Effector memory CD4-positive, alpha-beta T cell (primary cell): ENCODE results near the gene TMEM107.
A peak's percentile ranks its signal among the peaks of the same experiment; 100 is the strongest.

Experiments
- DNase-seq, 3 donors: peaks; one replicate each; pipeline ENCODE4 v3.0.0-alpha.2; 2020
- H3K27ac ChIP-seq: 2 replicates; pipeline ENCODE4 v1.7.0; 2013; ENCODE audit warnings: mild to moderate bottlenecking, low read length, moderate library complexity; ENCODE audit not compliant: insufficient read depth, poor library complexity, severe bottlenecking
- H3K27me3 ChIP-seq: replicated peaks from 2 replicates; pipeline ENCODE4 v1.7.0; 2013; ENCODE audit warnings: mild to moderate bottlenecking, low read length; ENCODE audit not compliant: insufficient read depth, control insufficient read depth, poor library complexity, severe bottlenecking
- H3K36me3 ChIP-seq: 2 replicates; pipeline ENCODE4 v1.7.0; 2013; ENCODE audit warnings: mild to moderate bottlenecking, low read length, moderate library complexity; ENCODE audit not compliant: control insufficient read depth, insufficient read depth
- H3K4me1 ChIP-seq: 2 replicates; pipeline ENCODE4 v1.7.0; 2013; ENCODE audit warnings: low read length, mild to moderate bottlenecking; ENCODE audit not compliant: control insufficient read depth, insufficient read depth, poor library complexity, severe bottlenecking
- H3K4me3 ChIP-seq: 2 replicates; pipeline ENCODE4 v1.7.0; 2013; ENCODE audit warnings: low read length, low read depth, mild to moderate bottlenecking; ENCODE audit not compliant: insufficient read depth, poor library complexity, severe bottlenecking
- H3K9me3 ChIP-seq: 2 replicates; pipeline ENCODE4 v1.7.0; 2013; ENCODE audit warnings: mild to moderate bottlenecking, low read length, moderate library complexity; ENCODE audit not compliant: control insufficient read depth

TMEM107 gene

GRCh38 chr17:8142887-8143580, 33.1 kb downstream of the TMEM107 start:
- Histone ChIP-seq H3K4me1 (peaks cover 6% of the 10 kb centered on the region), H3K4me3 (no peak overlapping the region), H3K27ac (no peak overlapping the region), H3K9me3 (no peaks in the 10 kb centered on the region), H3K36me3 (peaks cover 68% of the 10 kb centered on the region), H3K27me3 (no peaks in the 10 kb centered on the region)
- DNase-seq = no peak

GRCh38 chr17:8142158-8142886, 33.9 kb downstream of the TMEM107 start:
- H3K4me1 ChIP-seq = peaks cover 7% of the 10 kb centered on the region
- DNase-seq = no peak
- H3K4me3 ChIP-seq = no peak overlapping the region
- H3K9me3 ChIP-seq = no peaks in the 10 kb centered on the region
- no peak overlapping the region for H3K27ac ChIP-seq
- peaks cover 61% of the 10 kb centered on the region for H3K36me3 ChIP-seq
- H3K27me3 ChIP-seq = no peaks in the 10 kb centered on the region

- H3K36me3 ChIP-seq = peaks cover 55% of the 10 kb centered on the region
- H3K9me3 ChIP-seq = no peaks in the 10 kb centered on the region
- no peaks in the 10 kb centered on the region for H3K27me3 ChIP-seq
- no peak for DNase-seq
- peaks cover 7% of the 10 kb centered on the region for H3K4me1 ChIP-seq
- no peak overlapping the region for H3K4me3 ChIP-seq
- H3K27ac ChIP-seq = no peak overlapping the region
Observed at GRCh38 chr17:8141741-8142140, 34.4 kb downstream of the TMEM107 start.

- no peak for DNase-seq
- no peaks in the 10 kb centered on the region for H3K27me3 ChIP-seq
- H3K36me3 ChIP-seq = peaks cover 48% of the 10 kb centered on the region
- H3K9me3 ChIP-seq = no peaks in the 10 kb centered on the region
- no peak overlapping the region for H3K4me3 ChIP-seq
- H3K4me1 ChIP-seq = peaks cover 7% of the 10 kb centered on the region
- no peak overlapping the region for H3K27ac ChIP-seq
Observed at GRCh38 chr17:8141045-8141444, 35.1 kb downstream of the TMEM107 start.

GRCh38 chr17:8140065-8141029, 35.8 kb downstream of the TMEM107 start:
- DNase-seq = no peak
- Histone ChIP-seq H3K27ac (no peak overlapping the region), H3K9me3 (no peaks in the 10 kb centered on the region), H3K4me1 (peaks cover 7% of the 10 kb centered on the region), H3K4me3 (no peak overlapping the region), H3K27me3 (no peaks in the 10 kb centered on the region), H3K36me3 (peaks cover 41% of the 10 kb centered on the region)

- Histone ChIP-seq H3K36me3 (peaks cover 28% of the 10 kb centered on the region), H3K4me1 (peaks cover 7% of the 10 kb centered on the region), H3K27me3 (no peaks in the 10 kb centered on the region), H3K9me3 (no peaks in the 10 kb centered on the region), H3K27ac (peak overlapping the region; percentile 83), H3K4me3 (peak overlapping the region; percentile 52)
- peak; percentile 88 to 90 (median 90) for DNase-seq
Observed at GRCh38 chr17:8138672-8139371, 37.4 kb downstream of the TMEM107 start.

- Histone ChIP-seq H3K4me3 (peak overlapping the region; percentile 52), H3K9me3 (no peaks in the 10 kb centered on the region), H3K27me3 (no peaks in the 10 kb centered on the region), H3K36me3 (peaks cover 23% of the 10 kb centered on the region), H3K4me1 (peaks cover 7% of the 10 kb centered on the region), H3K27ac (peak overlapping the region; percentile 83)
- no peak for DNase-seq
Observed at GRCh38 chr17:8138374-8138671, 37.9 kb downstream of the TMEM107 start.

- peaks cover 7% of the 10 kb centered on the region for H3K4me1 ChIP-seq
- H3K27ac ChIP-seq = peak overlapping the region; percentile 83
- peak overlapping the region; percentile 52 for H3K4me3 ChIP-seq
- H3K9me3 ChIP-seq = no peaks in the 10 kb centered on the region
- DNase-seq = no peak
- peaks cover 18% of the 10 kb centered on the region for H3K36me3 ChIP-seq
- H3K27me3 ChIP-seq = no peaks in the 10 kb centered on the region
Observed at GRCh38 chr17:8137645-8138373, 38.4 kb downstream of the TMEM107 start.

- Histone ChIP-seq H3K4me1 (peaks cover 7% of the 10 kb centered on the region), H3K27me3 (no peaks in the 10 kb centered on the region), H3K9me3 (no peaks in the 10 kb centered on the region), H3K4me3 (no peak overlapping the region), H3K27ac (no peak overlapping the region), H3K36me3 (no peaks in the 10 kb centered on the region)
- DNase-seq = no peak
Observed at GRCh38 chr17:8133941-8134340, 42.2 kb downstream of the TMEM107 start.
